Transverse colon (tissue), 4 donors: ENCODE data around the gene PAX8.

ENCODE experiments used
- CTCF ChIP-seq, 5 experiments: fragments of 200-600 bp in 3 of 5; fragments of 450-650 bp in 2 of 5; sonication (generic) in 3 of 5; IDR thresholded peaks; 1 replicate in 2 of 5; 2 replicates in 3 of 5; pipeline ENCODE4 v1.5.1; 2016 to 2017; ENCODE audit warnings: antibody characterized with exemption in 5 of 5, inconsistent platforms in 3 of 5, mild to moderate bottlenecking in 2 of 5, moderate library complexity in 1 of 5
- EP300 ChIP-seq: sonication (generic); formaldehyde crosslinking; IDR thresholded peaks from one replicate; pipeline ENCODE4 v1.6.1; 2017; ENCODE audit warnings: antibody characterized with exemption, low read depth
- POLR2AphosphoS5 ChIP-seq, 3 donors: sonication (generic); formaldehyde crosslinking; IDR thresholded peaks; one replicate each; pipeline ENCODE4 v1.6.1; 2016; ENCODE audit warnings: antibody characterized with exemption in 3 of 3

GRCh38 chr2:113238871-113239839, 39.6 kb downstream of the PAX8 start:
- TF ChIP-seq CTCF (IDR thresholded peaks at IDR 0.05) (no peak), EP300 (no peak), POLR2AphosphoS5 (IDR thresholded peaks at IDR 0.05) (no peak)
